Ammon's horn (tissue), 1 donor: ENCODE data around the gene RIT1.

Experiments
- DNase-seq: peaks from one replicate; pipeline ENCODE4 v3.0.0-alpha.2; 2016; ENCODE audit warnings: low spot score

RIT1 gene

DNA sequence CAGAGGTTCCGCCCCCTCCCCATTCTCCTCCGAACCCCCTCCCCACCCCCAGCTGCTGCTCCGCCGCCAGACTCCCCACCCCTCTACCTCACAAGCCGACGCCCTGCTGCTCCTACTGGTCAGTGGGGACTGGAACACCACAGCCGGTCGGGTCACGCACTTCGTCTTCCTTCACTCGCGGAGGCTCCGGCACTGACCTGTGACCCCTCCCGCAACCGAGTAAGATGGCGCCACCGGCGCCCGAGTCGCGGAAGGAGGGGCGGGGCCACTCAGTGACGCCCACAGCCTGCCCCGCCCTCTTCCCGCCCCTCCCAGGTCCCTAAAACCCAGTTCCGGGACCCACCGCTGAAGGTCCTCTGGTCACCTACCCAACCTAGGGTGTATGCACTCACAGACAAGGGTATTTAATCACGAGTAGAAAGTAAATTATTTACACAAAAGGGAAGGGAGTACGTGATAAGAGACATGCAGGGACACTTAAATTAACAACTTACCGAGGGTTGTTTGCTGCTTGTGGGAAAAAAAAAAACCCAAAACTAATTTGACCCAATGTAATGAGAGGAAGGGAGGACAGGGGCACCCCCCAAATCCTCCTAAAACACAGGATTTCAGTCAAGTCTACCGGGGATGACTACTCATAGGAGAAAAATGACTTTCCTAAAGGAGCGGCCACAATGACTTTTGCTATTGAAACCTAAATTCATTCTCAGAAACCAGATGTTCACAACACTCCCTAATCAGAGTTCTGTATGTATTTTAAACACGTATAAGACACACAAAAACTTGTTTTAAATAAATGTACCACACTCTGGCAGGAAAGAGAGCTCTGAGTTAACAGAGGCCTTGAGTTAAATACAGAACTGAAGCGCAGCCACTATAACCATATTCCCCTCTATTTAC is at the start of gene RIT1:
Gene RIT1, minus strand, starts transcription at position 194 of the 900 bp plus-strand sequence. CDS start 588 bp downstream, outside the sequence.
- DNase-seq = peak; percentile 89

GRCh38 chr1:155960081-155960745 is 49.1 kb upstream of the RIT1 start:
- DNase-seq = no peak

DNA sequence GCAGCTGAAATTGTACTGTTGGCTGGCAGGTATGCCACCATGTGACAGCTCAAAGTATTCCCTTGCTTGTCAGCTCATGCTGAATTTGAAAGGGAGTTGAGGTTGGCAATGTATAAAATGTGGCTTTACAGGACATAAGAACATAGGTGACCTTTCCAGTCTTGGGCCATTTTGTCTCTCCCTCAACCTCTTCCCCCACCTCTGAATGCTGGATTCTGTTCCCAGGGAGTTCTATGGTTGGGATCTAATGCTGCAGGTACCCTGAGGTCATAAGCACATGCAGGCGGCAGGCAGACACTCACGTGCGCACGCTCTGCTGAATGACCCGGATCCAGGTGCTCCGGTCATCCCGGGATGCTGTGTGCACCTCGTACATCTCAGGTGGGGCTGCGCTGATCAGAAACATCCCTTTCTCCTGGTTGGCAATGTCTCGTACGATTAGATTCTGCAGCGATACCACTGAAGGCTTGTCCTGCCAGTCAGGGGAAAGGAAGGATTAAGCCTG is 46.3 kb upstream of the RIT1 start:
- DNase-seq = no peak

DNA sequence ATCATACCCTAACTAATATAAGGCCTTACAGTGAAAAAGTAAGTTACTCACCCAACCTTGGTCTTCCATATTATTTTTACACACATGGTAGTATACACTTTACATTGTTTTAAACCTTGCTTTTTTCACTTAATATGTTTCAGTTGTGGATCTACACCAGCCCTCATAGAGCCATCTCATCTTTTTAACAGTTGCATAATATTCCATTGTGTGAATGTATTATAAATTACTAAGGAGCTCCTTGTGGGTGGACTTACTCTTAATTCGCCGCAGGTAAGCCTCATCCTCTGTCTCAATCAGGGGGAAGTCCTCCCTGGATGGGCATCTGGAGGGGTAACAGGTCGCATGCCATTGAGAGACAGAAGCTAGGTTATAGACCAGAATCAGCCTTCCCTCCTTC is 43.5 kb upstream of the RIT1 start:
- no peak for DNase-seq

- no peak for DNase-seq
Observed at GRCh38 chr1:155952505-155952890, 41.3 kb upstream of the RIT1 start.

GRCh38 chr1:155951753-155952504 is 40.8 kb upstream of the RIT1 start:
- no peak for DNase-seq

- DNase-seq = no peak
Observed at GRCh38 chr1:155950829-155951228, 39.7 kb upstream of the RIT1 start.

DNA sequence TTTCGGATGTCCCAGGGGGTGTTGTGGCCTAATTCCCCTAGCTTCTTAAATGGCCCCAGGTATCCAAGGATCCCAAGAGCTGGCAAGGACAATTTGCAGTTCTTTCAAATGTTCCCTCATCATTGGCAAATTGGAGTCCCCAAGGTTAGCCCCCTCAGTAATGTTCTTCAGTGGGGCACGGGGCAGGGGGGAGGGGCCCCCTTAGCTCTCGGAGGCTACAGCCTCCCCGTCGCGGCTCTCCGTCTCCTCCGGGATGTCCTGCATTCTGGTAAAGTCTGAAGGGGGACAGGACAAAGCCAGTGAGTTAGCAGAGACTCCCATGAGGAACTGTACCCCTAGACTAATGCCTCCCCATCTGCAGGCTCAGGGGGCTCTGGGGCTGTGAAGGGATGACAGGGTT is 36.6 kb upstream of the RIT1 start:
- DNase-seq = no peak

GRCh38 chr1:155947292-155947691 is 36.1 kb upstream of the RIT1 start:
- DNase-seq = no peak

DNA sequence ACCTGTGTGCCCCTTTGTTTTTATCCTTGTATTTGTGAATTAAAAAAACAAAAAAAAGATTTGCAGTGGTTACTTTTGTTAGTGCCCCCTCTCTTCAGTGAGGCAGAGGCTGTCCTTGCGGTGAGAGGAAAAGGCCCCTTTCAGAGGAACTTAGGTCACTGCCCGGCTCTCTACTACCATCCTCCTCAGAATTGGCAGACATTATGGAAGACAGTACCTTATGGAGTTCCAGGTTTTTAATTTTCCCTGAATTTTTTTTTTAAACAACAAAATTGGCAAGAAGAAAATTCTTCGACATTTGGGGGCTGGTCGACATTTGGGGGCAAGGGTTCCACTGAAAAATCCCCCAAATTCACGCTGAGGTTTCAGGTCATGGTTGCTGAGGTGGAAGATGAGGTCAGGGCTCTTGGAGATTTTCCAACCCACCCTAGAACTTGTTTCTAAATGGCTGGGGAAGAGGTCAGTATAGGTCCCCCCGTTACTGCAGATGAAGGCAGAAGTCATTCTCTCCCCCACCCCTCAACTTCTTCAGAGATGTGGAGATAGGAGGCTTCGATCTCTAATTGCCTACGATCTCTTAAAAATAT is 35.6 kb upstream of the RIT1 start:
- DNase-seq = no peak

DNA sequence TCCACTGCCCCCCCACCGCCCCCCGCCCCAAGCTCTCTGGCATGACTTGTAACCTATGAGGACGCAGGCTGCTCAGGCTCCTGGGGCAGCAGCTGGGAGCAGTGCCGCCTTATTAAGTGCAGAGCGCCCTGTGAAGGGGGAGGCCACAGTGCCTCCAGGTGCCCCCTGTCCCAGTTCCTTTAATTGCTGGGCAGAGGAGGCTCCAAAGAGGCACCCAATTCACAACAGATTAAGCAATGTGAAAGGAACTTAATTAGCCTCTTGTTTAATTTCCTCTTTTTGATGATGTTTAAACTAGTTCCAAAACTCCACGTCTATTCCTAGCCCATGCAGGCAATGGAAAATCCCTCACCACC is 33.3 kb upstream of the RIT1 start:
- no peak for DNase-seq

GRCh38 chr1:155942578-155943141 is 31.5 kb upstream of the RIT1 start:
- no peak for DNase-seq

DNA sequence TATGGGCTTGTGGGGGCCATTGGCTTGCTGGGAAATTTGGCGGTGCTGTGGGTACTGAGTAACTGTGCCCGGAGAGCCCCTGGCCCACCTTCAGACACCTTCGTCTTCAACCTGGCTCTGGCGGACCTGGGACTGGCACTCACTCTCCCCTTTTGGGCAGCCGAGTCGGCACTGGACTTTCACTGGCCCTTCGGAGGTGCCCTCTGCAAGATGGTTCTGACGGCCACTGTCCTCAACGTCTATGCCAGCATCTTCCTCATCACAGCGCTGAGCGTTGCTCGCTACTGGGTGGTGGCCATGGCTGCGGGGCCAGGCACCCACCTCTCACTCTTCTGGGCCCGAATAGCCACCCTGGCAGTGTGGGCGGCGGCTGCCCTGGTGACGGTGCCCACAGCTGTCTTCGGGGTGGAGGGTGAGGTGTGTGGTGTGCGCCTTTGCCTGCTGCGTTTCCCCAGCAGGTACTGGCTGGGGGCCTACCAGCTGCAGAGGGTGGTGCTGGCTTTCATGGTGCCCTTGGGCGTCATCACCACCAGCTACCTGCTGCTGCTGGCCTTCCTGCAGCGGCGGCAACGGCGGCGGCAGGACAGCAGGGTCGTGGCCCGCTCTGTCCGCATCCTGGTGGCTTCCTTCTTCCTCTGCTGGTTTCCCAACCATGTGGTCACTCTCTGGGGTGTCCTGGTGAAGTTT is 30.8 kb upstream of the RIT1 start:
- no peak for DNase-seq

GRCh38 chr1:155940993-155941844 is 30.1 kb upstream of the RIT1 start, which contains the start of gene RXFP4:
Gene RXFP4, plus strand, starts transcription at chr1:155941638. Its CDS starts 72 bp downstream, at chr1:155941710.
- DNase-seq = no peak

DNA sequence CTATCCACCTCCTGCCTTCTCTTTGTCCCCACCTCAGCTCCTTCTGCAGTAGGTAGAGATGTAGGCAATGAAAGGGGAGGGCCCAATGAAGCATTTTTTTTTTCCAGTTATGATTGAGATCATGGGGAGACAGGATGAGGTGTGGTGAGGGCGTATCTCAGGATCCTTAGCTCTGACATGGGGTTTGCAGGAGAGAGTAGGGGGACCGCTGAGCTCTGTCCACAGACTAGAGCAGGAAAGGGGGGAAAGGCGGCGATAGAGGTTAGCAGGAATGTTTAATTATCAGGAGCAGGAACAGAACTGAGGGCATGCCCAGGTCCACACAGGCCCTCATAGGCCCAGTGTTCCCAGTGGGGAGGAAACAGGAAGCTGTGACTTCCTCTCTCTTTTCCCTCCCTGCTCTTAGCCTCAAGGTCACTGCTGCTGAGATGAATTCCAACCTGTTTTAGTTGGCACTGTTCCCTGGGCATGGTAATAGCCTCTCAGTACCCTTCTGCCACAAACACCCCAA is 29.4 kb upstream of the RIT1 start:
- DNase-seq = no peak

DNA sequence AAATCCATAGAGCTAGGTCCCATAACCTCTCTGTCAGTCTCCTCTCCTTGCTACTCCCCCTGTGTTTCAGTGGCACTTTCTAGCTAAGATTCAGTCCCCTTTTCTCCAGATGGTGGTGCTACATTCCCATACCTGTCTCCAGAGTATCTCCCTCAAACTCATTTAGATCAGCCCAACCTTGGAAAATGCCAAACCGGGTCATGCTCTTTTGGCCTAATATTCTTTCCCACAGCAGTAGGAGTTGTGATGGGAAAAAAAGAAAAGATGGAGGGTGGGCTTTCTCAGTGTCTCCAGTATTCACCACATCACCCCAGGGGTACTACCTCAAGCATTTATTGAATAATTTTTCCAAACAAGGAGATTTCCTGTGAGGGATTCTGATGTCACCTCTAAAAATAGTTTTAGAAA is 27.1 kb upstream of the RIT1 start:
- peak; percentile 83 for DNase-seq

DNA sequence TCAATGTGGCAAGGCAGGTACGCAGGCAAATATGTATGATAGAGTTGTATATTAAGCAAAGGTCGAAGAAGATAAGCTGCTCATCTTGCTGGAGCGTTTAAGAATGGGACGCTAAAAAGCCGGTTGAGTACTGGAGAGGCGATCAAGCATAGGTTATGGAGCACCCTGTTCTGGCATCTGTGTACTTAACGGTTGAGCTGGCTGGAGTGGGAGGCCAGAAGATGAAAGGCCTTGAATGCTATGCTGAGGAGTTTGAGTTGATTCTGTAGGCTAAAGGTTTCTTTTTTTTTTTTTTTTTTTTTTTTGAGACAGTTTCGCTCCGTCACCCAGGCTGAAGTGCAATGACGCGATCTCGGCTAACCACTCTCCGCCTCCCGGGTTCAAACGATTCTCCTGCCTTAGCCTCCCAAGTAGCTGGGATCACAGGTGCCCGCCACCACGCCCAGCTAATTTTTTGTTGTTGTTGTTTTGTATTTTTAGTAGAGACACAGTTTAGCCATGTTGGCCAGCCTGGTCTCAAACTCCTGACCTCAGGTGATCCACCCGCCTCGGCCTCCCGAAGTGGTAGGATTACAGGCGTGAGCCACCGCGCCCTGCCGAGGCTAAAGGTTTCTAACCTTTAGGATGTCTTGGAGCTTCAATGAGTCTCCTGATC is 23.9 kb upstream of the RIT1 start:
- peak; percentile 22 for DNase-seq

DNA sequence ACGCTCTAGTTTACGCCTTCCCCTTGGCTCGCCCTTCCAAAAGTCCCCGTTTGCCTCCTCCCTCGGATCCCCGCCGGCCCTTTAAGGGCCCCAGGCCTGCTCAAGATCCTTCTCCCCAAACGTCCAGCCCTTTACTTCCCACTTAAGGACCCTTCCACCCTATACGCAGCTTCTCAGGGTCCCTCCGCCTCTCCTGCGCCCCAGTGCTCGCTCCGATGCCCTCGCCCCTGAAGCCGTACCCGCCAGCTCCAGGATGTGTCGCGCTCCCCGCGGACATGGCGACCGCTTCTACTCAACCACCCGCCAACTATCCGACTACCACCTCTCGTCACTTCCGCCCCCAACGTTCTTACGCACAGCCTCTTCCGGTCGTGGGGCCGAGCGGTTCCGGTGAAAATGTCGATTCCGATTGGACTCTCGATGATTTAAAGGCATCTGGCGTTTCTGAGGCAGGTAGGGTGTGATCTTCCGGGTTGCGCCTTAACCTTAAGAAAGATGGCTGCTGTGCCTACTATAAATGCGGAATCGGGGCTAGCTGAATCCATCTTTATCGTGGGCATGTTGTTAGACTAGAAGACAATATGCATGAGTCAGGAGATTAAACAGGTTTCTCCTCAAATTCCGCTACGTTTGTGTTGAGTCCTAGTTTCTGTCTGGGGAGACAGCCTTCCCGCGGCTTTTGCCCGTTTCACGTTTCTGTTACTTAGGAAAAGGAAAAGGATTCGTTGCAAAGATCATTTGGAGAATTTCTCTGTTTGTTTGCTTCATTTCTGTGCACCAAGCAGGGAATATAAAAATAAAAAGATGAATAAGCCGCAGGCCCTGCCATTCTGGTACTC is 23.2 kb upstream of the RIT1 start, which contains the start of gene KHDC4:
Gene KHDC4, minus strand, starts transcription at position 317 of the 839 bp plus-strand sequence. Its CDS starts 40 bp downstream, at position 277.
- peak; percentile 100 for DNase-seq
